Ectodermal cell (in vitro differentiated cells): Measurements from ENCODE around the gene ANAPC5.
A peak's percentile ranks its signal among the peaks of the same experiment; 100 is the strongest.

ENCODE experiments used
- H3K27ac ChIP-seq: 2 replicates; pipeline ENCODE4 v1.7.0; 2013; ENCODE audit warnings: mild to moderate bottlenecking, low read depth, low read length; ENCODE audit not compliant: insufficient read depth, poor library complexity, severe bottlenecking
- H3K27me3 ChIP-seq: 2 replicates; pipeline ENCODE4 v1.7.0; 2013; ENCODE audit warnings: mild to moderate bottlenecking, low read length; ENCODE audit not compliant: insufficient read depth, control insufficient read depth, poor library complexity, severe bottlenecking
- H3K36me3 ChIP-seq: one replicate; pipeline ENCODE4 v1.7.0; 2013; ENCODE audit warnings: low read length; ENCODE audit not compliant: control insufficient read depth, insufficient read depth
- H3K4me1 ChIP-seq: one replicate; pipeline ENCODE4 v1.7.0; 2013; ENCODE audit warnings: low read length; ENCODE audit not compliant: control insufficient read depth, insufficient read depth
- H3K4me3 ChIP-seq: 2 replicates; pipeline ENCODE4 v1.7.0; 2013; ENCODE audit warnings: low read depth, low read length, control low read depth; ENCODE audit not compliant: insufficient read depth
- H3K9me3 ChIP-seq: 2 replicates; pipeline ENCODE4 v1.7.0; 2013; ENCODE audit warnings: mild to moderate bottlenecking, low read length, moderate library complexity; ENCODE audit not compliant: control insufficient read depth
- WGBS, 2 experiments: methylation state at CpG; one replicate each; pipeline ENCODE4 v1.1.7; 2013; ENCODE audit warnings: missing lambda C conversion rate in 2 of 2; 5-methylcytosine and 5-hydroxymethylcytosine counted together

The ANAPC5 gene

GRCh38 chr12:121365416-121366062, 13.3 kb upstream of the ANAPC5 start:
- WGBS, 2 experiments: 84 to 89% methylated on average over 5 of the region's 5 CpGs
- Histone ChIP-seq H3K36me3 (no peaks in the 10 kb centered on the region), H3K27ac (no peak overlapping the region), H3K27me3 (no peaks in the 10 kb centered on the region), H3K9me3 (no peaks in the 10 kb centered on the region), H3K4me1 (no peaks in the 10 kb centered on the region), H3K4me3 (no peak overlapping the region)

GRCh38 chr12:121364683-121365121, 12.5 kb upstream of the ANAPC5 start:
- WGBS, 2 experiments: 83 to 88% methylated on average over 5 of the region's 5 CpGs
- no peaks in the 10 kb centered on the region for H3K4me1 ChIP-seq
- no peaks in the 10 kb centered on the region for H3K27me3 ChIP-seq
- no peak overlapping the region for H3K27ac ChIP-seq
- no peaks in the 10 kb centered on the region for H3K36me3 ChIP-seq
- no peak overlapping the region for H3K4me3 ChIP-seq
- H3K9me3 ChIP-seq: no peaks in the 10 kb centered on the region

GRCh38 chr12:121358073-121358472, 5.9 kb upstream of the ANAPC5 start:
- Histone ChIP-seq H3K36me3 (no peaks in the 10 kb centered on the region), H3K4me3 (no peak overlapping the region), H3K4me1 (no peaks in the 10 kb centered on the region), H3K27me3 (no peaks in the 10 kb centered on the region), H3K9me3 (no peaks in the 10 kb centered on the region), H3K27ac (no peak overlapping the region)
- WGBS, 2 experiments: 82 to 87% methylated on average over 2 to 3 of the region's 3 CpGs

GRCh38 chr12:121357331-121357730, 5.1 kb upstream of the ANAPC5 start:
- Histone ChIP-seq H3K27me3 (no peaks in the 10 kb centered on the region), H3K9me3 (no peaks in the 10 kb centered on the region), H3K4me3 (no peak overlapping the region), H3K4me1 (no peaks in the 10 kb centered on the region), H3K36me3 (no peaks in the 10 kb centered on the region), H3K27ac (no peak overlapping the region)
- 77 to 79% methylated on average over 4 of the region's 4 CpGs for WGBS, 2 experiments

- Histone ChIP-seq H3K4me3 (no peak overlapping the region), H3K27me3 (no peaks in the 10 kb centered on the region), H3K27ac (no peak overlapping the region), H3K4me1 (no peaks in the 10 kb centered on the region), H3K9me3 (no peaks in the 10 kb centered on the region), H3K36me3 (no peaks in the 10 kb centered on the region)
- 80 to 86% methylated on average over 3 of the region's 3 CpGs for WGBS, 2 experiments
Observed at GRCh38 chr12:121356657-121357056, 4.4 kb upstream of the ANAPC5 start.

- Histone ChIP-seq H3K9me3 (no peaks in the 10 kb centered on the region), H3K27ac (no peak overlapping the region), H3K4me1 (no peaks in the 10 kb centered on the region), H3K36me3 (no peaks in the 10 kb centered on the region), H3K4me3 (no peak overlapping the region), H3K27me3 (no peaks in the 10 kb centered on the region)
- WGBS, 2 experiments: 87 to 94% methylated on average over 4 to 6 of the region's 6 CpGs
Observed at GRCh38 chr12:121355818-121356217, 3.6 kb upstream of the ANAPC5 start.

GRCh38 chr12:121352682-121353018, 439 bp upstream of the ANAPC5 start:
- no peaks in the 10 kb centered on the region for H3K9me3 ChIP-seq
- no peaks in the 10 kb centered on the region for H3K4me1 ChIP-seq
- peak overlapping the region; percentile 55 for H3K27ac ChIP-seq
- 0 to 1% methylated on average over 10 to 11 of the region's 12 CpGs for WGBS, 2 experiments
- no peaks in the 10 kb centered on the region for H3K27me3 ChIP-seq
- no peaks in the 10 kb centered on the region for H3K36me3 ChIP-seq
- peak overlapping the region; percentile 94 for H3K4me3 ChIP-seq

GRCh38 chr12:121346747-121347146, 5.5 kb downstream of the ANAPC5 start:
- Histone ChIP-seq H3K4me1 (no peaks in the 10 kb centered on the region), H3K9me3 (no peaks in the 10 kb centered on the region), H3K36me3 (peaks cover 29% of the 10 kb centered on the region), H3K4me3 (no peak overlapping the region), H3K27me3 (no peaks in the 10 kb centered on the region), H3K27ac (no peak overlapping the region)
- 95 to 100% methylated on average over 2 of the region's 2 CpGs for WGBS, 2 experiments

- H3K9me3 ChIP-seq: no peaks in the 10 kb centered on the region
- H3K36me3 ChIP-seq: peaks cover 37% of the 10 kb centered on the region
- H3K4me3 ChIP-seq: no peak overlapping the region
- 83 to 93% methylated on average over 4 of the region's 4 CpGs for WGBS, 2 experiments
- H3K4me1 ChIP-seq: no peaks in the 10 kb centered on the region
- H3K27me3 ChIP-seq: no peaks in the 10 kb centered on the region
- H3K27ac ChIP-seq: no peak overlapping the region
Observed at GRCh38 chr12:121345151-121345815, 6.9 kb downstream of the ANAPC5 start.

- H3K27me3 ChIP-seq: no peaks in the 10 kb centered on the region
- H3K9me3 ChIP-seq: no peaks in the 10 kb centered on the region
- peaks cover 37% of the 10 kb centered on the region for H3K36me3 ChIP-seq
- no peak overlapping the region for H3K4me3 ChIP-seq
- no peak overlapping the region for H3K27ac ChIP-seq
- WGBS, 2 experiments: 93 to 96% methylated on average over 3 of the region's 3 CpGs
- no peaks in the 10 kb centered on the region for H3K4me1 ChIP-seq
Observed at GRCh38 chr12:121344506-121344905, 7.7 kb downstream of the ANAPC5 start.
